Neural progenitor cell (in vitro differentiated cells): ENCODE results near the gene OR51E2. TPM values are rescaled to one million over a fixed set of nuclear protein-coding genes. Genes with fewer than 3 reads are reported as not detected.

ENCODE experiments used
- DNase-seq: peaks from one replicate; pipeline ENCODE4 v3.0.0-alpha.2; 2016; ENCODE audit warnings: low spot score
- H2AFZ ChIP-seq: fragments of 200-600 bp; sonication (generic); replicated peaks from 2 replicates; pipeline ENCODE4 v1.6.1; 2016; ENCODE audit warnings: antibody characterized with exemption
- H3F3A ChIP-seq: fragments of 200-600 bp; sonication (generic); 2 replicates; pipeline ENCODE4 v1.6.1; 2016; ENCODE audit warnings: antibody characterized with exemption, low read depth
- H3K27ac ChIP-seq: fragments of 200-600 bp; sonication (generic); 2 replicates; pipeline ENCODE4 v1.5.1; 2016; ENCODE audit warnings: mild to moderate bottlenecking
- H3K27me3 ChIP-seq: fragments of 200-600 bp; sonication (generic); 2 replicates; pipeline ENCODE4 v1.6.1; 2016; ENCODE audit warnings: mild to moderate bottlenecking, moderate library complexity
- H3K36me3 ChIP-seq: fragments of 200-600 bp; sonication (generic); 2 replicates; pipeline ENCODE4 v1.5.1; 2016
- H3K4me1 ChIP-seq: fragments of 200-600 bp; sonication (generic); 2 replicates; pipeline ENCODE4 v1.6.1; 2016; ENCODE audit warnings: mixed run types
- H3K4me2 ChIP-seq: fragments of 200-600 bp; sonication (generic); 2 replicates; pipeline ENCODE4 v1.6.1; 2016
- H3K4me3 ChIP-seq: fragments of 200-600 bp; sonication (generic); 2 replicates; pipeline ENCODE4 v1.5.1; 2016
- H3K79me2 ChIP-seq: fragments of 200-600 bp; sonication (generic); 2 replicates; pipeline ENCODE4 v1.6.1; 2016; ENCODE audit warnings: low read depth
- H3K9ac ChIP-seq: fragments of 200-600 bp; sonication (generic); 2 replicates; pipeline ENCODE4 v1.6.1; 2016
- H3K9me3 ChIP-seq: fragments of 200-600 bp; sonication (generic); 2 replicates; pipeline ENCODE4 v1.5.1; 2016; ENCODE audit warnings: low read depth
- H4K20me1 ChIP-seq: fragments of 200-600 bp; sonication (generic); 2 replicates; pipeline ENCODE4 v1.6.1; 2016; ENCODE audit warnings: low read depth
- H3K27ac Mint-ChIP-seq: 3 replicates; pipeline ENCODE4 v1.8.0; 2021; ENCODE audit warnings: mixed read lengths
- H3K27me3 Mint-ChIP-seq: 2 replicates; pipeline ENCODE4 v1.8.0; 2022; ENCODE audit warnings: low read depth, mild to moderate bottlenecking, inconsistent platforms, moderate library complexity, mixed read lengths; ENCODE audit not compliant: insufficient read depth
- H3K36me3 Mint-ChIP-seq: 3 replicates; pipeline ENCODE4 v1.8.0; 2021; ENCODE audit warnings: mixed read lengths
- H3K4me1 Mint-ChIP-seq: 3 replicates; pipeline ENCODE4 v1.8.0; 2021; ENCODE audit warnings: mixed read lengths
- H3K4me3 Mint-ChIP-seq: 3 replicates; pipeline ENCODE4 v1.8.0; 2021; ENCODE audit warnings: mild to moderate bottlenecking, moderate library complexity, mixed read lengths
- H3K9me3 Mint-ChIP-seq: 3 replicates; pipeline ENCODE4 v1.8.0; 2020; ENCODE audit warnings: mixed read lengths
- EZH2 ChIP-seq: fragments of 200-600 bp; sonication (generic); IDR thresholded peaks from 2 replicates; pipeline ENCODE4 v1.6.1; 2017; ENCODE audit warnings: antibody characterized with exemption, mild to moderate bottlenecking, moderate library complexity
- EZH2phosphoT487 ChIP-seq: fragments of 200-600 bp; sonication (generic); IDR thresholded peaks from 2 replicates; pipeline ENCODE4 v1.6.1; 2017; ENCODE audit warnings: antibody characterized with exemption
- total RNA-seq: library from RNA; depleted of rRNA; stranded (reverse); fragments of >200 nt; gene quantifications from 2 replicates; pipeline ENCODE4 v1.2.3, GENCODE V29; 2015; ENCODE audit warnings: low replicate concordance
- TF ChIP-seq, protein P1 (sequence below): fragments of 200-600 bp; sonication (generic); IDR thresholded peaks from 2 replicates; pipeline ENCODE4 v1.5.1; 2017; ENCODE audit warnings: antibody characterized with exemption, mild to moderate bottlenecking

Gene OR51E2, protein sequence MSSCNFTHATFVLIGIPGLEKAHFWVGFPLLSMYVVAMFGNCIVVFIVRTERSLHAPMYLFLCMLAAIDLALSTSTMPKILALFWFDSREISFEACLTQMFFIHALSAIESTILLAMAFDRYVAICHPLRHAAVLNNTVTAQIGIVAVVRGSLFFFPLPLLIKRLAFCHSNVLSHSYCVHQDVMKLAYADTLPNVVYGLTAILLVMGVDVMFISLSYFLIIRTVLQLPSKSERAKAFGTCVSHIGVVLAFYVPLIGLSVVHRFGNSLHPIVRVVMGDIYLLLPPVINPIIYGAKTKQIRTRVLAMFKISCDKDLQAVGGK
- total RNA-seq = not detected in 2 replicates

DNA sequence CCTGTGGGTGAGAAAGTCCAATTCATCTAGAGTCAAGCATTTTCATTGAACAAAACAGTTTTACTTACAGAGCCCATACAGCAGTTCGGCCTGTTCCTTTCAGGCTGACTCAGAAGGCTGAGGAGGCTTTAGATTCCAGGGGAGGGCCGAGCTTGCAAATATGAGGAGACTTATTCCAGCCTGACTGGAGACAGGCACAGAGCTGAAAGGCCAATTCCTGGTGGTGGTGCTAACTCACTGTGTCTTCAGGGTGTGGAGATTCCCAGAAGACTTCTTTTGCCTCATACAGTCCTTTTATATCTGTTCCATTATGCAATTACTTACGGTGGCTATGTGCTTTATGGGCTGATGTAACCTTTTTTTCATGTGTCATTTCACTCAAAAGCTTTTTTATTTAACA lies at the start of gene OR51E2:
Gene OR51E2 (minus strand): TSS at position 269 of the 400 bp plus-strand sequence. CDS start 15,142 bp downstream, outside the sequence.
- H3K79me2 ChIP-seq = no peaks in the 10 kb centered on the region
- peak within 1 kb of the TSS; percentile 43 for H2AFZ ChIP-seq
- peaks cover 5% of the 10 kb centered on the region for H3K4me1 ChIP-seq
- H3K27me3 ChIP-seq = no peaks in the 10 kb centered on the region
- no peak within 1 kb of the TSS for H3K4me2 ChIP-seq
- H3K27ac ChIP-seq = no peak within 1 kb of the TSS
- no peaks in the 10 kb centered on the region for H3K9me3 ChIP-seq
- Mint-ChIP-seq H3K27ac (no peak within 1 kb of the TSS), H3K4me3 (no peak within 1 kb of the TSS), H3K9me3 (no peaks in the 10 kb centered on the region), H3K36me3 (no peaks in the 10 kb centered on the region), H3K27me3 (no peaks in the 10 kb centered on the region), H3K4me1 (no peaks in the 10 kb centered on the region)
- H3K9ac ChIP-seq = no peak within 1 kb of the TSS
- H3K36me3 ChIP-seq = no peaks in the 10 kb centered on the region
- TF ChIP-seq EZH2phosphoT487 = no peak
- peak; percentile 39 for DNase-seq
- no peaks in the 10 kb centered on the region for H4K20me1 ChIP-seq
- H3K4me3 ChIP-seq = no peak within 1 kb of the TSS
- H3F3A ChIP-seq = no peaks in the 10 kb centered on the region

DNA sequence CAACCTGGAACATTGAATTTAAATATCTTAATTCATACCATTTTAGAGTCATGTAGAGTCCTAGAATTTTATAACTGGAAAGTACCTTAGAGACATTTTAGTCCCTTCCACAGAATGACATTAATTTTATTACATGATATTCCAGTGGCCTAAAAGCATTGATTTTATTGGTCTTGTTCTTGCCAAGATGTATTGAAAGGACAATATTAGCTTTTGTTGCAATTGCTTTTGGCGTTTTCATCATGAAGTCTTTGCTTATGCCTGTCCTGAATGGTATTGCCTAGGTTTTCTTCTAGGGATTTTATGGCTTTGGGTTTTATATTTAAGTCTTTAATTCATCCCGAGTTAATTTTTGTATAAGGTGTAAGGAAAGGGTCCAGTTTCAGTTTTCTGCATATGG lies 43.1 kb upstream of the OR51E2 start:
- Mint-ChIP-seq H3K27ac (no peak overlapping the region), H3K36me3 (no peaks in the 10 kb centered on the region), H3K27me3 (peaks cover 2% of the 10 kb centered on the region), H3K9me3 (no peaks in the 10 kb centered on the region), H3K4me3 (no peak overlapping the region), H3K4me1 (no peaks in the 10 kb centered on the region)
- H3K27me3 ChIP-seq = no peaks in the 10 kb centered on the region
- no peaks in the 10 kb centered on the region for H3K36me3 ChIP-seq
- no peak overlapping the region for H3K4me2 ChIP-seq
- H3F3A ChIP-seq = no peaks in the 10 kb centered on the region
- no peaks in the 10 kb centered on the region for H4K20me1 ChIP-seq
- DNase-seq = no peak
- H3K27ac ChIP-seq = no peak overlapping the region
- H3K4me3 ChIP-seq = no peak overlapping the region
- no peaks in the 10 kb centered on the region for H3K4me1 ChIP-seq
- H3K9ac ChIP-seq = no peak overlapping the region
- no peak for TF ChIP-seq EZH2
- TF ChIP-seq EZH2phosphoT487 = no peak
- TF ChIP-seq, protein P1, sequence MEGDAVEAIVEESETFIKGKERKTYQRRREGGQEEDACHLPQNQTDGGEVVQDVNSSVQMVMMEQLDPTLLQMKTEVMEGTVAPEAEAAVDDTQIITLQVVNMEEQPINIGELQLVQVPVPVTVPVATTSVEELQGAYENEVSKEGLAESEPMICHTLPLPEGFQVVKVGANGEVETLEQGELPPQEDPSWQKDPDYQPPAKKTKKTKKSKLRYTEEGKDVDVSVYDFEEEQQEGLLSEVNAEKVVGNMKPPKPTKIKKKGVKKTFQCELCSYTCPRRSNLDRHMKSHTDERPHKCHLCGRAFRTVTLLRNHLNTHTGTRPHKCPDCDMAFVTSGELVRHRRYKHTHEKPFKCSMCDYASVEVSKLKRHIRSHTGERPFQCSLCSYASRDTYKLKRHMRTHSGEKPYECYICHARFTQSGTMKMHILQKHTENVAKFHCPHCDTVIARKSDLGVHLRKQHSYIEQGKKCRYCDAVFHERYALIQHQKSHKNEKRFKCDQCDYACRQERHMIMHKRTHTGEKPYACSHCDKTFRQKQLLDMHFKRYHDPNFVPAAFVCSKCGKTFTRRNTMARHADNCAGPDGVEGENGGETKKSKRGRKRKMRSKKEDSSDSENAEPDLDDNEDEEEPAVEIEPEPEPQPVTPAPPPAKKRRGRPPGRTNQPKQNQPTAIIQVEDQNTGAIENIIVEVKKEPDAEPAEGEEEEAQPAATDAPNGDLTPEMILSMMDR = no peak
- no peaks in the 10 kb centered on the region for H3K79me2 ChIP-seq
- H3K9me3 ChIP-seq = no peaks in the 10 kb centered on the region
- H2AFZ ChIP-seq = no peak overlapping the region

DNA sequence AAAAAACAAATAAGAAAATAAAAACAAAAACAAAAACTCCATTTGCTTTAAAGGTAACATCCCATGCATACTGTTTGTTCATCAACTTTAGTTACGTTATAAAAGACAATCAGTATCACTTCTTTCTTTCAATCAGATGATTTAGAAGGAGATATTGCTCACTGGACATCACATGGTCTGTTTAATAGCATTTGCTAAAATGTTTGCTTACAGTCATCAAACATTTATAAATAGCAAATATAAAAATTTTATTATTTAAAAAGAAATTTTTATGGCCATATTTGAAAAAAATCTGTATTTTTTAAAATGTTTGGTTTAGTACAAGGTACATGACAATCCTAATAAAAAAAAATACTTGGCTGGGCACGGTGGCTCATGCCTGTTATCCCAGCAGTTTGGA lies 29.5 kb upstream of the OR51E2 start:
- peaks cover 5% of the 10 kb centered on the region for H3K9me3 Mint-ChIP-seq
- Histone ChIP-seq H3K9ac (no peak overlapping the region), H3F3A (no peaks in the 10 kb centered on the region), H3K4me3 (no peak overlapping the region), H2AFZ (no peak overlapping the region), H4K20me1 (no peaks in the 10 kb centered on the region), H3K9me3 (no peaks in the 10 kb centered on the region), H3K27me3 (no peaks in the 10 kb centered on the region), H3K4me2 (no peak overlapping the region), H3K79me2 (no peaks in the 10 kb centered on the region), H3K27ac (no peak overlapping the region), H3K4me1 (no peaks in the 10 kb centered on the region), H3K36me3 (no peaks in the 10 kb centered on the region)
- no peak for DNase-seq
- no peaks in the 10 kb centered on the region for H3K36me3 Mint-ChIP-seq
- TF ChIP-seq EZH2 (no peak), EZH2phosphoT487 (no peak)
- TF ChIP-seq, protein P1 = no peak
- H3K4me3 Mint-ChIP-seq = no peak overlapping the region
- no peaks in the 10 kb centered on the region for H3K4me1 Mint-ChIP-seq
- peaks cover 2% of the 10 kb centered on the region for H3K27me3 Mint-ChIP-seq
- no peak overlapping the region for H3K27ac Mint-ChIP-seq
